ENCODE data around the gene CLEC2D.

GRCh38 chr12:9626291-9626690 lies 43.2 kb upstream of the CLEC2D start:
- TF ChIP-seq CTCF (IDR thresholded peaks at IDR 0.05 in 2 of 3, conservative IDR thresholded peaks at IDR 0.05 in 1 of 3; ENCODE audit: borderline replicate concordance in 1 of 3, insufficient read depth in 1 of 3, low read depth in 2 of 3, low read length in 2 of 3), result no peak
- TF ChIP-seq SRF (IDR thresholded peaks at IDR 0.05; ENCODE audit: low read depth), result no peak
